Lower leg skin (tissue), 3 donors: Measurements from ENCODE around the gene TENM4.

Source experiments
- CTCF ChIP-seq, 3 donors: fragments of 450-650 bp; IDR thresholded peaks; one replicate each; pipeline ENCODE4 v1.5.1; 2016; ENCODE audit warnings: antibody characterized with exemption in 3 of 3, mild to moderate bottlenecking in 3 of 3, moderate library complexity in 2 of 3
- POLR2A ChIP-seq, 2 donors: fragments of 450-650 bp; IDR thresholded peaks; one replicate each; pipeline ENCODE4 v1.6.1; 2016 to 2017; ENCODE audit warnings: antibody characterized with exemption in 2 of 2, mild to moderate bottlenecking in 1 of 2, moderate library complexity in 1 of 2

GRCh38 chr11:78975081-78975480 lies 465.7 kb downstream of the TENM4 start:
- TF ChIP-seq POLR2A (IDR thresholded peaks at IDR 0.05), result no peak
- TF ChIP-seq CTCF (IDR thresholded peaks at IDR 0.05), result no peak
